Upper lobe of left lung (tissue), 4 donors: ENCODE results near the gene SV2C.

Experiments used
- POLR2A ChIP-seq, 4 donors: fragments of 450-650 bp; IDR thresholded peaks; one replicate each; pipeline ENCODE4 v1.5.1; 2016 to 2017; ENCODE audit warnings: antibody characterized with exemption in 4 of 4, mild to moderate bottlenecking in 2 of 4
- TF ChIP-seq, protein P1 (sequence below), 6 experiments: fragments of 450-650 bp in 4 of 6; fragments of 200-600 bp in 2 of 6; sonication (generic) in 2 of 6; IDR thresholded peaks; one replicate each; pipeline ENCODE4 v1.5.1; 2016 to 2019; ENCODE audit warnings: antibody characterized with exemption in 6 of 6

- TF ChIP-seq, protein P1, sequence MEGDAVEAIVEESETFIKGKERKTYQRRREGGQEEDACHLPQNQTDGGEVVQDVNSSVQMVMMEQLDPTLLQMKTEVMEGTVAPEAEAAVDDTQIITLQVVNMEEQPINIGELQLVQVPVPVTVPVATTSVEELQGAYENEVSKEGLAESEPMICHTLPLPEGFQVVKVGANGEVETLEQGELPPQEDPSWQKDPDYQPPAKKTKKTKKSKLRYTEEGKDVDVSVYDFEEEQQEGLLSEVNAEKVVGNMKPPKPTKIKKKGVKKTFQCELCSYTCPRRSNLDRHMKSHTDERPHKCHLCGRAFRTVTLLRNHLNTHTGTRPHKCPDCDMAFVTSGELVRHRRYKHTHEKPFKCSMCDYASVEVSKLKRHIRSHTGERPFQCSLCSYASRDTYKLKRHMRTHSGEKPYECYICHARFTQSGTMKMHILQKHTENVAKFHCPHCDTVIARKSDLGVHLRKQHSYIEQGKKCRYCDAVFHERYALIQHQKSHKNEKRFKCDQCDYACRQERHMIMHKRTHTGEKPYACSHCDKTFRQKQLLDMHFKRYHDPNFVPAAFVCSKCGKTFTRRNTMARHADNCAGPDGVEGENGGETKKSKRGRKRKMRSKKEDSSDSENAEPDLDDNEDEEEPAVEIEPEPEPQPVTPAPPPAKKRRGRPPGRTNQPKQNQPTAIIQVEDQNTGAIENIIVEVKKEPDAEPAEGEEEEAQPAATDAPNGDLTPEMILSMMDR (IDR thresholded peaks at IDR 0.05) = no peak
- no peak for TF ChIP-seq POLR2A (IDR thresholded peaks at IDR 0.05)
Measured at GRCh38 chr5:76125888-76126287, 42.7 kb downstream of the SV2C start.
